ENCODE results near the gene ANGPTL7.

GRCh38 chr1:11211925-11212587, 22.9 kb downstream of the ANGPTL7 start:
- TF ChIP-seq, protein P1, sequence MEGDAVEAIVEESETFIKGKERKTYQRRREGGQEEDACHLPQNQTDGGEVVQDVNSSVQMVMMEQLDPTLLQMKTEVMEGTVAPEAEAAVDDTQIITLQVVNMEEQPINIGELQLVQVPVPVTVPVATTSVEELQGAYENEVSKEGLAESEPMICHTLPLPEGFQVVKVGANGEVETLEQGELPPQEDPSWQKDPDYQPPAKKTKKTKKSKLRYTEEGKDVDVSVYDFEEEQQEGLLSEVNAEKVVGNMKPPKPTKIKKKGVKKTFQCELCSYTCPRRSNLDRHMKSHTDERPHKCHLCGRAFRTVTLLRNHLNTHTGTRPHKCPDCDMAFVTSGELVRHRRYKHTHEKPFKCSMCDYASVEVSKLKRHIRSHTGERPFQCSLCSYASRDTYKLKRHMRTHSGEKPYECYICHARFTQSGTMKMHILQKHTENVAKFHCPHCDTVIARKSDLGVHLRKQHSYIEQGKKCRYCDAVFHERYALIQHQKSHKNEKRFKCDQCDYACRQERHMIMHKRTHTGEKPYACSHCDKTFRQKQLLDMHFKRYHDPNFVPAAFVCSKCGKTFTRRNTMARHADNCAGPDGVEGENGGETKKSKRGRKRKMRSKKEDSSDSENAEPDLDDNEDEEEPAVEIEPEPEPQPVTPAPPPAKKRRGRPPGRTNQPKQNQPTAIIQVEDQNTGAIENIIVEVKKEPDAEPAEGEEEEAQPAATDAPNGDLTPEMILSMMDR (IDR thresholded peaks at IDR 0.05): no peak
- TF ChIP-seq EP300 (IDR thresholded peaks at IDR 0.05) (no peak), POLR2A (IDR thresholded peaks at IDR 0.05) (no peak)
